Endothelial cell (in vitro differentiated cells): ENCODE data around the gene MEGF10. TPM values are rescaled to one million over a fixed set of nuclear protein-coding genes. Genes with fewer than 3 reads are reported as not detected.
A peak's percentile ranks its signal among the peaks of the same experiment; 100 is the strongest.

Source experiments
- DNase-seq: peaks from one replicate; pipeline ENCODE4 v3.0.0; 2021; ENCODE audit warnings: low spot score
- H3K27ac Mint-ChIP-seq: one replicate; pipeline ENCODE4 v1.8.0; 2021; ENCODE audit warnings: mixed read lengths, inconsistent platforms; ENCODE audit not compliant: unreplicated experiment
- H3K27me3 Mint-ChIP-seq: one replicate; pipeline ENCODE4 v1.8.0; 2021; ENCODE audit warnings: mild to moderate bottlenecking, moderate library complexity, mixed read lengths, inconsistent platforms; ENCODE audit not compliant: unreplicated experiment
- H3K36me3 Mint-ChIP-seq: one replicate; pipeline ENCODE4 v1.8.0; 2021; ENCODE audit warnings: mild to moderate bottlenecking, low read depth, mixed read lengths, inconsistent platforms; ENCODE audit not compliant: unreplicated experiment
- H3K4me1 Mint-ChIP-seq: one replicate; pipeline ENCODE4 v1.8.0; 2021; ENCODE audit warnings: mild to moderate bottlenecking, mixed read lengths, inconsistent platforms; ENCODE audit not compliant: unreplicated experiment
- H3K4me3 Mint-ChIP-seq: one replicate; pipeline ENCODE4 v1.8.0; 2021; ENCODE audit warnings: mild to moderate bottlenecking, mixed read lengths, inconsistent platforms; ENCODE audit not compliant: unreplicated experiment
- H3K9me3 Mint-ChIP-seq: one replicate; pipeline ENCODE4 v1.8.0; 2021; ENCODE audit warnings: mixed read lengths, inconsistent platforms; ENCODE audit not compliant: unreplicated experiment
- total RNA-seq: library from RNA; stranded (reverse); fragmentation: NEBNext Ultra II Directional; extraction: Animal tissue kit (Norgen Biotek cat#: 25700); gene quantifications from one replicate; pipeline ENCODE4 v1.2.1, GENCODE V29; 2021; ENCODE audit not compliant: unreplicated experiment
- TF ChIP-seq, protein P1 (sequence below): fragments of 200-600 bp; sonication (generic); IDR thresholded peaks from one replicate; pipeline ENCODE4 v1.5.0; 2021; ENCODE audit warnings: antibody characterized with exemption; ENCODE audit not compliant: unreplicated experiment

Gene MEGF10
- total RNA-seq, 1 donor from 2014 or later, result 5.6 TPM

GRCh38 chr5:127320032-127320965 lies 29.7 kb downstream of the MEGF10 start:
- H3K4me1 Mint-ChIP-seq, result peaks cover 23% of the 10 kb centered on the region
- TF ChIP-seq, protein P1, sequence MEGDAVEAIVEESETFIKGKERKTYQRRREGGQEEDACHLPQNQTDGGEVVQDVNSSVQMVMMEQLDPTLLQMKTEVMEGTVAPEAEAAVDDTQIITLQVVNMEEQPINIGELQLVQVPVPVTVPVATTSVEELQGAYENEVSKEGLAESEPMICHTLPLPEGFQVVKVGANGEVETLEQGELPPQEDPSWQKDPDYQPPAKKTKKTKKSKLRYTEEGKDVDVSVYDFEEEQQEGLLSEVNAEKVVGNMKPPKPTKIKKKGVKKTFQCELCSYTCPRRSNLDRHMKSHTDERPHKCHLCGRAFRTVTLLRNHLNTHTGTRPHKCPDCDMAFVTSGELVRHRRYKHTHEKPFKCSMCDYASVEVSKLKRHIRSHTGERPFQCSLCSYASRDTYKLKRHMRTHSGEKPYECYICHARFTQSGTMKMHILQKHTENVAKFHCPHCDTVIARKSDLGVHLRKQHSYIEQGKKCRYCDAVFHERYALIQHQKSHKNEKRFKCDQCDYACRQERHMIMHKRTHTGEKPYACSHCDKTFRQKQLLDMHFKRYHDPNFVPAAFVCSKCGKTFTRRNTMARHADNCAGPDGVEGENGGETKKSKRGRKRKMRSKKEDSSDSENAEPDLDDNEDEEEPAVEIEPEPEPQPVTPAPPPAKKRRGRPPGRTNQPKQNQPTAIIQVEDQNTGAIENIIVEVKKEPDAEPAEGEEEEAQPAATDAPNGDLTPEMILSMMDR, result no peak
- no peak for DNase-seq
- no peaks in the 10 kb centered on the region for H3K27me3 Mint-ChIP-seq
- H3K27ac Mint-ChIP-seq, result peak overlapping the region; percentile 22
- H3K36me3 Mint-ChIP-seq, result no peaks in the 10 kb centered on the region
- no peaks in the 10 kb centered on the region for H3K9me3 Mint-ChIP-seq
- no peak overlapping the region for H3K4me3 Mint-ChIP-seq

DNA sequence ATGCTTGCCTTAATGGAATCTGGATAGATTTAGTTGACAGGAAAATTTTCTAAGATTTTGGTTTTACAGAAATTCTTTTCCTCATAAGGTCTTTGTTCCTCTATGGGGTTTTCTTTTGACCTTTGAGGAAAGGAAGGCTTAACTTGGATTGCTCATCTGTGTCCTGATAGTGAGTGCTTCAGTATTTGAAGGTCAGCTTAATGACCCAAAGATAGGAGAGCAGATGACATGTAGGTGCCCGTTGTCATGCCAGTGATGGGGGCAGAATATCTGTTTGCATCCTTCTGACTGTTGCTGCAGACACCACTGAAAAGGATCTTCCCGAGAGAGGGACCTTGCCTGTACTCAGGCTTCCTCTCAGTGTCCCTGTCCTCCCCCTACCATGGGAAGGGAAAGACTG lies 30.9 kb downstream of the MEGF10 start:
- Mint-ChIP-seq H3K4me3 (no peak overlapping the region), H3K27ac (no peak overlapping the region), H3K36me3 (no peaks in the 10 kb centered on the region), H3K9me3 (no peaks in the 10 kb centered on the region), H3K27me3 (no peaks in the 10 kb centered on the region), H3K4me1 (peaks cover 23% of the 10 kb centered on the region)
- DNase-seq, result no peak
- TF ChIP-seq, protein P1, result no peak

DNA sequence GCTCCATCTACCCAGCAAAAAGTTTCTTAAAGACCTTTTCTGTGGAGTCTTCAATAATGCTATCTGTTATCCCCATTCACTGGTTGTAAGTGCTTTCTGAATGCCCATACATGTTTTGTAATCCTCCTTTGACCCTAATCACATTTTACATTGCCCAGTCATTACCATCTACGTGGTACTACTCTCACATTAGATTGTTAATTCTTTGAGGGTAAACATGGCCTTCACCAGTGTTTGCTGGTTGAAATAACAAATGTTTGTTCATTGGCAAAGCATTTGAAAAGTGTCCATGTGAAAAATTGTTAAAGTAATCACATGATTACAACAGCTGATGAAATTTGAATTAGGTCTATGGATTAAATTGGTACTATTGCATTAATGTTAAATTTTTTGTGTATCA lies 31.8 kb downstream of the MEGF10 start:
- no peaks in the 10 kb centered on the region for H3K27me3 Mint-ChIP-seq
- no peak overlapping the region for H3K4me3 Mint-ChIP-seq
- DNase-seq, result no peak
- H3K27ac Mint-ChIP-seq, result no peak overlapping the region
- H3K9me3 Mint-ChIP-seq, result no peaks in the 10 kb centered on the region
- TF ChIP-seq, protein P1, result no peak
- peaks cover 23% of the 10 kb centered on the region for H3K4me1 Mint-ChIP-seq
- H3K36me3 Mint-ChIP-seq, result no peaks in the 10 kb centered on the region

DNA sequence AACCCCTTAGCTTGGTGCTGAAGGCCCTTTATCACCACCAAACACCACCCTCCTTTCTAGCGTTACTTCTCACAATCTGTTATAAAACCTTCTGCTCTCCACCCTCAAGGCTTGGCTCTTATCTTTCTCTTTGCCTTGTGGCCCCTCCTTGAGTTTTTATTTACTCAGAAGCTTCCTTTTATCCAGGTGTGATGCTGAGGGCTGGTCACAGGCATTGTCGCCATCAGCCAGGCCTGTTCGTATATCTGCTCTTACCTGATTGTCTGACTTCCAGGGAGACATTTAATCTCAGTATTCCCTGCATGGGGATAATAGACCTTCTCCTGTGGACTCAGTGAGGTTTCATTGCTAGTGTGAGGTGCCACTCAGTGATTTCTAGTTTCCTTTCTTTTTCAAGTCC lies 34.2 kb downstream of the MEGF10 start:
- DNase-seq, result no peak
- Mint-ChIP-seq H3K36me3 (no peaks in the 10 kb centered on the region), H3K27me3 (no peaks in the 10 kb centered on the region), H3K27ac (no peak overlapping the region), H3K4me3 (no peak overlapping the region), H3K4me1 (peaks cover 23% of the 10 kb centered on the region), H3K9me3 (no peaks in the 10 kb centered on the region)
- TF ChIP-seq, protein P1, result no peak

- Mint-ChIP-seq H3K27me3 (no peaks in the 10 kb centered on the region), H3K27ac (no peak overlapping the region), H3K4me3 (no peak overlapping the region), H3K36me3 (no peaks in the 10 kb centered on the region), H3K9me3 (no peaks in the 10 kb centered on the region), H3K4me1 (peaks cover 9% of the 10 kb centered on the region)
- no peak for DNase-seq
- TF ChIP-seq, protein P1, result no peak
These were observed 35.8 kb downstream of the MEGF10 start for GRCh38 chr5:127326431-127326830.
